ENCODE data around the gene SNCAIP.
"Not testable (repeated sequence)": the region's sequence is repeated elsewhere in the genome, so short reads cannot be mapped to it uniquely, and the experiment has no call there.

SNCAIP gene

GRCh38 chr5:122315521-122315920, 3.5 kb downstream of the SNCAIP start:
- DNase-seq (ENCODE audit: low spot score), result no peak

- no peak for DNase-seq (ENCODE audit: low spot score)
Measured at GRCh38 chr5:122316656-122317055, 4.6 kb downstream of the SNCAIP start.

- no peak for DNase-seq (ENCODE audit: low spot score)
Measured at GRCh38 chr5:122319897-122320296, 7.9 kb downstream of the SNCAIP start.

- DNase-seq (ENCODE audit: low spot score), result no peak
Measured at GRCh38 chr5:122321921-122322320, 9.9 kb downstream of the SNCAIP start.

- no peak for DNase-seq (ENCODE audit: low spot score)
Measured at GRCh38 chr5:122322801-122323548, 10.9 kb downstream of the SNCAIP start.

- DNase-seq (ENCODE audit: low spot score), result no peak
Measured at GRCh38 chr5:122323738-122324137, 11.7 kb downstream of the SNCAIP start.

GRCh38 chr5:122327110-122327509, 15.1 kb downstream of the SNCAIP start:
- DNase-seq (ENCODE audit: low spot score), result no peak

GRCh38 chr5:122330881-122331280, 18.8 kb downstream of the SNCAIP start:
- DNase-seq (ENCODE audit: low spot score), result no peak

GRCh38 chr5:122332599-122333555, 20.8 kb downstream of the SNCAIP start:
- DNase-seq (ENCODE audit: low spot score), result no peak

- DNase-seq (ENCODE audit: low spot score), result no peak
Measured at GRCh38 chr5:122333564-122333963, 21.5 kb downstream of the SNCAIP start.

GRCh38 chr5:122339591-122339990, 27.6 kb downstream of the SNCAIP start:
- DNase-seq (ENCODE audit: low spot score), result no peak

GRCh38 chr5:122341087-122341486, 29.1 kb downstream of the SNCAIP start:
- DNase-seq (ENCODE audit: low spot score), result no peak

- DNase-seq (ENCODE audit: low spot score), result no peak
Measured at GRCh38 chr5:122342256-122342655, 30.2 kb downstream of the SNCAIP start.

GRCh38 chr5:122346897-122347581, 35.0 kb downstream of the SNCAIP start:
- DNase-seq (ENCODE audit: low spot score), result no peak

- DNase-seq (ENCODE audit: low spot score), result no peak
Measured at GRCh38 chr5:122350496-122350895, 38.5 kb downstream of the SNCAIP start.

GRCh38 chr5:122351416-122352157, 39.5 kb downstream of the SNCAIP start:
- DNase-seq (ENCODE audit: low spot score), result no peak

GRCh38 chr5:122352331-122352730, 40.3 kb downstream of the SNCAIP start:
- DNase-seq (ENCODE audit: low spot score), result no peak

GRCh38 chr5:122353361-122353760, 41.3 kb downstream of the SNCAIP start:
- DNase-seq (ENCODE audit: low spot score), result not testable (repeated sequence)

GRCh38 chr5:122354293-122354692, 42.3 kb downstream of the SNCAIP start:
- DNase-seq (ENCODE audit: low spot score), result no peak

- DNase-seq (ENCODE audit: low spot score), result no peak
Measured at GRCh38 chr5:122355324-122355723, 43.3 kb downstream of the SNCAIP start.

- no peak for DNase-seq (ENCODE audit: low spot score)
Measured at GRCh38 chr5:122356855-122357254, 44.8 kb downstream of the SNCAIP start.
